Ectodermal cell (in vitro differentiated cells): Measurements from ENCODE around the gene SYNRG.

Experiments used
- H3K27ac ChIP-seq: 2 replicates; pipeline ENCODE4 v1.7.0; 2013; ENCODE audit warnings: mild to moderate bottlenecking, low read depth, low read length; ENCODE audit not compliant: insufficient read depth, poor library complexity, severe bottlenecking
- H3K27me3 ChIP-seq: 2 replicates; pipeline ENCODE4 v1.7.0; 2013; ENCODE audit warnings: mild to moderate bottlenecking, low read length; ENCODE audit not compliant: insufficient read depth, control insufficient read depth, poor library complexity, severe bottlenecking
- H3K36me3 ChIP-seq: one replicate; pipeline ENCODE4 v1.7.0; 2013; ENCODE audit warnings: low read length; ENCODE audit not compliant: control insufficient read depth, insufficient read depth
- H3K4me1 ChIP-seq: one replicate; pipeline ENCODE4 v1.7.0; 2013; ENCODE audit warnings: low read length; ENCODE audit not compliant: control insufficient read depth, insufficient read depth
- H3K4me3 ChIP-seq: 2 replicates; pipeline ENCODE4 v1.7.0; 2013; ENCODE audit warnings: low read depth, low read length, control low read depth; ENCODE audit not compliant: insufficient read depth
- H3K9me3 ChIP-seq: 2 replicates; pipeline ENCODE4 v1.7.0; 2013; ENCODE audit warnings: mild to moderate bottlenecking, low read length, moderate library complexity; ENCODE audit not compliant: control insufficient read depth
- WGBS, 2 experiments: methylation state at CpG; one replicate each; pipeline ENCODE4 v1.1.7; 2013; ENCODE audit warnings: missing lambda C conversion rate in 2 of 2; 5-methylcytosine and 5-hydroxymethylcytosine counted together

SYNRG gene

GRCh38 chr17:37480427-37480826 lies 128.8 kb downstream of the SYNRG start:
- no peak overlapping the region for H3K27ac ChIP-seq
- no peak overlapping the region for H3K4me3 ChIP-seq
- no peaks in the 10 kb centered on the region for H3K27me3 ChIP-seq
- no peaks in the 10 kb centered on the region for H3K4me1 ChIP-seq
- H3K36me3 ChIP-seq, result peaks cover 20% of the 10 kb centered on the region
- H3K9me3 ChIP-seq, result no peaks in the 10 kb centered on the region
- 96 to 98% methylated on average over 2 of the region's 2 CpGs for WGBS, 2 experiments

- Histone ChIP-seq H3K9me3 (no peaks in the 10 kb centered on the region), H3K27ac (no peak overlapping the region), H3K27me3 (no peaks in the 10 kb centered on the region), H3K4me1 (no peaks in the 10 kb centered on the region), H3K4me3 (no peak overlapping the region), H3K36me3 (peaks cover 25% of the 10 kb centered on the region)
- 90 to 92% methylated on average over 1 of the region's 1 CpG for WGBS, 2 experiments
These were observed 130.2 kb downstream of the SYNRG start for GRCh38 chr17:37479025-37479424.

GRCh38 chr17:37478187-37478586 lies 131.0 kb downstream of the SYNRG start:
- Histone ChIP-seq H3K27ac (no peak overlapping the region), H3K9me3 (no peaks in the 10 kb centered on the region), H3K4me3 (no peak overlapping the region), H3K4me1 (no peaks in the 10 kb centered on the region), H3K27me3 (no peaks in the 10 kb centered on the region), H3K36me3 (peaks cover 26% of the 10 kb centered on the region)
- WGBS, 2 experiments, result 96 to 98% methylated on average over 2 of the region's 2 CpGs

GRCh38 chr17:37476431-37477120 lies 132.6 kb downstream of the SYNRG start:
- no peaks in the 10 kb centered on the region for H3K27me3 ChIP-seq
- H3K9me3 ChIP-seq, result no peaks in the 10 kb centered on the region
- 94 to 96% methylated on average over 4 of the region's 4 CpGs for WGBS, 2 experiments
- H3K4me3 ChIP-seq, result no peak overlapping the region
- H3K36me3 ChIP-seq, result peaks cover 28% of the 10 kb centered on the region
- H3K4me1 ChIP-seq, result no peaks in the 10 kb centered on the region
- no peak overlapping the region for H3K27ac ChIP-seq

- WGBS, 2 experiments, result 88 to 96% methylated on average over 1 of the region's 1 CpG
- H3K27ac ChIP-seq, result no peak overlapping the region
- H3K9me3 ChIP-seq, result no peaks in the 10 kb centered on the region
- peaks cover 28% of the 10 kb centered on the region for H3K36me3 ChIP-seq
- H3K4me3 ChIP-seq, result no peak overlapping the region
- H3K4me1 ChIP-seq, result no peaks in the 10 kb centered on the region
- no peaks in the 10 kb centered on the region for H3K27me3 ChIP-seq
These were observed 133.3 kb downstream of the SYNRG start for GRCh38 chr17:37475731-37476420.

GRCh38 chr17:37470181-37470580 lies 139.0 kb downstream of the SYNRG start:
- H3K36me3 ChIP-seq, result peaks cover 26% of the 10 kb centered on the region
- no peaks in the 10 kb centered on the region for H3K9me3 ChIP-seq
- H3K27me3 ChIP-seq, result no peaks in the 10 kb centered on the region
- H3K27ac ChIP-seq, result no peak overlapping the region
- WGBS, 2 experiments, result 95 to 98% methylated on average over 7 of the region's 7 CpGs
- no peak overlapping the region for H3K4me3 ChIP-seq
- H3K4me1 ChIP-seq, result no peaks in the 10 kb centered on the region

- H3K27me3 ChIP-seq, result no peaks in the 10 kb centered on the region
- H3K27ac ChIP-seq, result no peak overlapping the region
- H3K9me3 ChIP-seq, result no peaks in the 10 kb centered on the region
- WGBS, 2 experiments, result 100% methylated on average over 1 of the region's 1 CpG
- H3K4me1 ChIP-seq, result no peaks in the 10 kb centered on the region
- peaks cover 22% of the 10 kb centered on the region for H3K36me3 ChIP-seq
- no peak overlapping the region for H3K4me3 ChIP-seq
These were observed 142.7 kb downstream of the SYNRG start for GRCh38 chr17:37466471-37466870.

- no peaks in the 10 kb centered on the region for H3K9me3 ChIP-seq
- H3K36me3 ChIP-seq, result peaks cover 22% of the 10 kb centered on the region
- H3K4me3 ChIP-seq, result no peak overlapping the region
- no peak overlapping the region for H3K27ac ChIP-seq
- no peaks in the 10 kb centered on the region for H3K27me3 ChIP-seq
- H3K4me1 ChIP-seq, result no peaks in the 10 kb centered on the region
- WGBS, 2 experiments, result 94 to 98% methylated on average over 7 of the region's 7 CpGs
These were observed 144.1 kb downstream of the SYNRG start for GRCh38 chr17:37465069-37465616.
